GM12874 (cell line): Measurements from ENCODE around the gene MTCL3.

Experiments used
- CTCF ChIP-seq: IDR thresholded peaks from 2 replicates; pipeline ENCODE4 v1.5.1; 2011; ENCODE audit warnings: low read depth, mild to moderate bottlenecking, control low read depth, low read length, moderate library complexity; ENCODE audit not compliant: insufficient read depth

Gene MTCL3

GRCh38 chr6:127520066-127520465 lies 931 bp upstream of the MTCL3 start:
- TF ChIP-seq CTCF, result no peak

- no peak for TF ChIP-seq CTCF
These were observed 292 bp upstream of the MTCL3 start for GRCh38 chr6:127519469-127519785.

GRCh38 chr6:127518191-127518709 lies 885 bp downstream of the MTCL3 start:
- no peak for TF ChIP-seq CTCF

- no peak for TF ChIP-seq CTCF
These were observed 1.4 kb downstream of the MTCL3 start for GRCh38 chr6:127517693-127518092.

GRCh38 chr6:127516662-127517273 lies 2.4 kb downstream of the MTCL3 start:
- TF ChIP-seq CTCF, result peak; percentile 71

- no peak for TF ChIP-seq CTCF
These were observed 3.1 kb downstream of the MTCL3 start for GRCh38 chr6:127515794-127516661.

GRCh38 chr6:127515234-127515793 lies 3.8 kb downstream of the MTCL3 start:
- TF ChIP-seq CTCF, result no peak
